GM20000 (cell line): ENCODE measurements around the gene ZNF556.
A peak's percentile ranks its signal among the peaks of the same experiment; 100 is the strongest.

Experiments used
- DNase-seq: peaks from one replicate; pipeline ENCODE4 v3.0.0; 2012; ENCODE audit warnings: low spot score
- CTCF ChIP-seq: IDR thresholded peaks from 2 replicates; pipeline ENCODE4 v1.5.1; 2012; ENCODE audit warnings: mild to moderate bottlenecking, control low read depth; ENCODE audit errors: extremely low read depth, missing control alignments

Gene ZNF556

GRCh38 chr19:2867025-2867991, at the start of gene ZNF556:
ZNF556 (plus strand) TSS chr19:2867335; CDS start chr19:2867422, 87 bp downstream.
- no peak for DNase-seq
- TF ChIP-seq CTCF, result no peak

GRCh38 chr19:2819540-2820111, 47.5 kb upstream of the ZNF556 start, which contains the start of gene ZNF554:
ZNF554 (plus strand) TSS chr19:2819868; CDS start chr19:2820072, 204 bp downstream.
- peak; percentile 98 for DNase-seq

GRCh38 chr19:2820112-2820702, 46.9 kb upstream of the ZNF556 start:
- no peak for DNase-seq
- no peak for TF ChIP-seq CTCF

More at GRCh38 chr19:2819540-2820111, 47.5 kb upstream of the ZNF556 start, which contains the start of gene ZNF554:
- TF ChIP-seq CTCF, result peak; percentile 92

- no peak for TF ChIP-seq CTCF
- no peak for DNase-seq
These were observed 44.3 kb upstream of the ZNF556 start for GRCh38 chr19:2822846-2823245.

GRCh38 chr19:2823646-2824045, 43.5 kb upstream of the ZNF556 start:
- no peak for TF ChIP-seq CTCF
- DNase-seq, result no peak

- no peak for DNase-seq
These were observed 43.0 kb upstream of the ZNF556 start for GRCh38 chr19:2824129-2824528.

More at GRCh38 chr19:2824129-2824528, 43.0 kb upstream of the ZNF556 start:
- no peak for TF ChIP-seq CTCF
